GM18511 (cell line): ENCODE results near the gene EYA2.

Source experiments
- ATAC-seq: cut with Tn5 transposase; IDR thresholded peaks from one replicate; pipeline ENCODE4 v1.9.1; 2021; ENCODE audit warnings: mild to moderate bottlenecking, moderate library complexity; ENCODE audit not compliant: unreplicated experiment

Gene EYA2

GRCh38 chr20:47216819-47217410, 322.3 kb downstream of the EYA2 start:
- ATAC-seq, result no peak

GRCh38 chr20:47217482-47218446, 323.1 kb downstream of the EYA2 start:
- ATAC-seq, result no peak

- no peak for ATAC-seq
Measured at GRCh38 chr20:47220161-47220582, 325.5 kb downstream of the EYA2 start.

- no peak for ATAC-seq
Measured at GRCh38 chr20:47221036-47221625, 326.5 kb downstream of the EYA2 start.

- ATAC-seq, result no peak
Measured at GRCh38 chr20:47222468-47223119, 328.0 kb downstream of the EYA2 start.

GRCh38 chr20:47223896-47224295, 329.3 kb downstream of the EYA2 start:
- ATAC-seq, result no peak

GRCh38 chr20:47224300-47224791, 329.7 kb downstream of the EYA2 start:
- ATAC-seq, result no peak

- no peak for ATAC-seq
Measured at GRCh38 chr20:47224857-47225256, 330.2 kb downstream of the EYA2 start.

GRCh38 chr20:47225458-47225857, 330.8 kb downstream of the EYA2 start:
- no peak for ATAC-seq

GRCh38 chr20:47227119-47227518, 332.5 kb downstream of the EYA2 start:
- no peak for ATAC-seq

GRCh38 chr20:47227576-47227975, 332.9 kb downstream of the EYA2 start:
- no peak for ATAC-seq

GRCh38 chr20:47228654-47229053, 334.0 kb downstream of the EYA2 start:
- no peak for ATAC-seq

- no peak for ATAC-seq
Measured at GRCh38 chr20:47230811-47231256, 336.2 kb downstream of the EYA2 start.

GRCh38 chr20:47231382-47232039, 336.9 kb downstream of the EYA2 start:
- no peak for ATAC-seq

GRCh38 chr20:47232518-47232917, 337.9 kb downstream of the EYA2 start:
- no peak for ATAC-seq

- no peak for ATAC-seq
Measured at GRCh38 chr20:47233333-47234188, 338.9 kb downstream of the EYA2 start.

GRCh38 chr20:47235111-47235510, 340.5 kb downstream of the EYA2 start:
- no peak for ATAC-seq

- no peak for ATAC-seq
Measured at GRCh38 chr20:47235853-47236638, 341.4 kb downstream of the EYA2 start.

GRCh38 chr20:47236639-47236900, 341.9 kb downstream of the EYA2 start:
- ATAC-seq, result no peak
